Activated CD4-positive, alpha-beta T cell treated with anti-CD3 and anti-CD28 coated beads for 48 hours (primary cell): Measurements from ENCODE around the gene EPSTI1.
"Not testable (repeated sequence)": the region's sequence is repeated elsewhere in the genome, so short reads cannot be mapped to it uniquely, and the experiment has no call there.

Source experiments
- DNase-seq: peaks from one replicate; pipeline ENCODE4 v3.0.0-alpha.2; 2020

The EPSTI1 gene

GRCh38 chr13:42891591-42891990 lies 100.5 kb downstream of the EPSTI1 start:
- DNase-seq: no peak

- DNase-seq: no peak
Measured at GRCh38 chr13:42885325-42885724, 106.7 kb downstream of the EPSTI1 start.

- DNase-seq: no peak
Measured at GRCh38 chr13:42883771-42884467, 108.1 kb downstream of the EPSTI1 start.

GRCh38 chr13:42883142-42883541 lies 108.9 kb downstream of the EPSTI1 start:
- no peak for DNase-seq

- DNase-seq: no peak
Measured at GRCh38 chr13:42880056-42880605, 111.9 kb downstream of the EPSTI1 start.

GRCh38 chr13:42878721-42879120 lies 113.3 kb downstream of the EPSTI1 start:
- no peak for DNase-seq

GRCh38 chr13:42876887-42877545 lies 115.0 kb downstream of the EPSTI1 start:
- no peak for DNase-seq

- no peak for DNase-seq
Measured at GRCh38 chr13:42876270-42876714, 115.7 kb downstream of the EPSTI1 start.

- DNase-seq: no peak
Measured at GRCh38 chr13:42875475-42876269, 116.4 kb downstream of the EPSTI1 start.

- DNase-seq: no peak
Measured at GRCh38 chr13:42874221-42874620, 117.8 kb downstream of the EPSTI1 start.

GRCh38 chr13:42873081-42873480 lies 119.0 kb downstream of the EPSTI1 start:
- no peak for DNase-seq

- no peak for DNase-seq
Measured at GRCh38 chr13:42867232-42867631, 124.8 kb downstream of the EPSTI1 start.

GRCh38 chr13:42865768-42866102 lies 126.3 kb downstream of the EPSTI1 start:
- DNase-seq: no peak

GRCh38 chr13:42864952-42865767 lies 126.9 kb downstream of the EPSTI1 start:
- no peak for DNase-seq

GRCh38 chr13:42862370-42862769 lies 129.7 kb downstream of the EPSTI1 start:
- DNase-seq: not testable (repeated sequence)

GRCh38 chr13:42860485-42860884 lies 131.6 kb downstream of the EPSTI1 start:
- no peak for DNase-seq

GRCh38 chr13:42859760-42860159 lies 132.3 kb downstream of the EPSTI1 start:
- no peak for DNase-seq

- DNase-seq: no peak
Measured at GRCh38 chr13:42855410-42855809, 136.6 kb downstream of the EPSTI1 start.

GRCh38 chr13:42852136-42852535 lies 139.9 kb downstream of the EPSTI1 start:
- DNase-seq: no peak

- DNase-seq: no peak
Measured at GRCh38 chr13:42849200-42849599, 142.8 kb downstream of the EPSTI1 start.

- no peak for DNase-seq
Measured at GRCh38 chr13:42847891-42848663, 144.0 kb downstream of the EPSTI1 start.
